ENCODE results near the gene ACVRL1.
"Not testable (repeated sequence)": the region's sequence is repeated elsewhere in the genome, so short reads cannot be mapped to it uniquely, and the experiment has no call there.

The ACVRL1 gene

GRCh38 chr12:51874486-51874885 lies 32.8 kb upstream of the ACVRL1 start:
- no peak for TF ChIP-seq CTCF (conservative IDR thresholded peaks at IDR 0.05; ENCODE audit: low read length)
- DNase-seq (ENCODE audit: low read depth): no peak

GRCh38 chr12:51879102-51879501 lies 28.2 kb upstream of the ACVRL1 start:
- DNase-seq (ENCODE audit: low read depth): no peak
- H3K4me3 ChIP-seq (ENCODE audit: low read length): no peak overlapping the region
- no peak for TF ChIP-seq CTCF (conservative IDR thresholded peaks at IDR 0.05; ENCODE audit: low read length)

More at GRCh38 chr12:51874486-51874885, 32.8 kb upstream of the ACVRL1 start:
- no peak overlapping the region for H3K4me3 ChIP-seq (ENCODE audit: low read length)

- no peak overlapping the region for H3K4me3 ChIP-seq (ENCODE audit: low read length)
- no peak for TF ChIP-seq CTCF (conservative IDR thresholded peaks at IDR 0.05; ENCODE audit: low read length)
- DNase-seq (ENCODE audit: low read depth): no peak
Observed at GRCh38 chr12:51883295-51883694, 24.0 kb upstream of the ACVRL1 start.

GRCh38 chr12:51883998-51884675 lies 23.2 kb upstream of the ACVRL1 start:
- H3K4me3 ChIP-seq (ENCODE audit: low read length): no peak overlapping the region
- DNase-seq (ENCODE audit: low read depth): no peak
- TF ChIP-seq CTCF (conservative IDR thresholded peaks at IDR 0.05; ENCODE audit: low read length): no peak

GRCh38 chr12:51884676-51885229 lies 22.6 kb upstream of the ACVRL1 start:
- TF ChIP-seq CTCF (conservative IDR thresholded peaks at IDR 0.05; ENCODE audit: low read length): no peak
- no peak for DNase-seq (ENCODE audit: low read depth)
- no peak overlapping the region for H3K4me3 ChIP-seq (ENCODE audit: low read length)

- not testable (repeated sequence) for DNase-seq (ENCODE audit: low read depth); H3K4me3 ChIP-seq (ENCODE audit: low read length)
Observed at GRCh38 chr12:51885294-51886020, 21.8 kb upstream of the ACVRL1 start.

GRCh38 chr12:51886021-51886710 lies 21.1 kb upstream of the ACVRL1 start:
- peak; percentile 97 for DNase-seq (ENCODE audit: low read depth)

More at GRCh38 chr12:51886021-51886710, 21.1 kb upstream of the ACVRL1 start:
- peak overlapping the region; percentile 8; the same call in 1 of the 2 replicates for H3K4me3 ChIP-seq (ENCODE audit: low read length)
- no peak for TF ChIP-seq CTCF (conservative IDR thresholded peaks at IDR 0.05; ENCODE audit: low read length)
